HEK293T (cell line): ENCODE results near the gene LAMC1.

Experiments used
- FOXA1 ChIP-seq: fragments of 450-650 bp; IDR thresholded peaks from 2 replicates; pipeline ENCODE4 v1.6.1; 2016; ENCODE audit warnings: mild to moderate bottlenecking
- FOXK2 ChIP-seq: fragments of 450-650 bp; IDR thresholded peaks from 2 replicates; pipeline ENCODE4 v1.6.1; 2016; ENCODE audit warnings: mild to moderate bottlenecking
- FOXM1 ChIP-seq: fragments of 450-650 bp; IDR thresholded peaks from 2 replicates; pipeline ENCODE4 v1.6.1; 2017; ENCODE audit warnings: mild to moderate bottlenecking, borderline replicate concordance
- HDGF ChIP-seq: fragments of 450-650 bp; IDR thresholded peaks from 2 replicates; pipeline ENCODE4 v1.6.1; 2017; ENCODE audit warnings: antibody characterized with exemption, borderline replicate concordance
- SP1 ChIP-seq: fragments of 450-650 bp; IDR thresholded peaks from 2 replicates; pipeline ENCODE4 v1.6.1; 2017
- TF ChIP-seq, protein P1 (sequence below): fragments of 450-650 bp; IDR thresholded peaks from 2 replicates; pipeline ENCODE4 v1.6.1; 2016

DNA sequence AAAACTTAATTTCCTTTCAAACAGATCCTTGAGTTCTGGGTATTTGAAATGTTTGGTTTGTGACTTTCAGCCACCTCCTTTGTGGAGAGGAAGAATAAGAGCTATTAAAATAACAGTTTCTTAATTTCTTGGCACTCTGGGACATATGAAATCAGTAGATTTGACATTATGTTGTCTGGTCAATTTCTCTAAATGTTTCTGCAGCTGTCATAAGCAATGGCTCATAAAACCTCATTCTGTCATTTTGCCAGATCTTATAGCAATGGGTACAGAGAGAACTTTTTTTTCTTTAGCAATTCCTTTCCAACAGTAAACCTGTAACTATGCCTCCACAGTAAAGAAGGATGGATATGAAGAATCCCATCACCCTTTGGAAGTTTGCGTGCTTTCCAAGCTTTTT, 52.6 kb downstream of the LAMC1 start:
- TF ChIP-seq HDGF (no peak), SP1 (no peak), FOXA1 (no peak), FOXK2 (no peak), FOXM1 (no peak)
- TF ChIP-seq, protein P1, sequence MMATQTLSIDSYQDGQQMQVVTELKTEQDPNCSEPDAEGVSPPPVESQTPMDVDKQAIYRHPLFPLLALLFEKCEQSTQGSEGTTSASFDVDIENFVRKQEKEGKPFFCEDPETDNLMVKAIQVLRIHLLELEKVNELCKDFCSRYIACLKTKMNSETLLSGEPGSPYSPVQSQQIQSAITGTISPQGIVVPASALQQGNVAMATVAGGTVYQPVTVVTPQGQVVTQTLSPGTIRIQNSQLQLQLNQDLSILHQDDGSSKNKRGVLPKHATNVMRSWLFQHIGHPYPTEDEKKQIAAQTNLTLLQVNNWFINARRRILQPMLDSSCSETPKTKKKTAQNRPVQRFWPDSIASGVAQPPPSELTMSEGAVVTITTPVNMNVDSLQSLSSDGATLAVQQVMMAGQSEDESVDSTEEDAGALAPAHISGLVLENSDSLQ, result no peak
